ENCODE data around the gene CFAP46. TPM values are rescaled to one million over a fixed set of nuclear protein-coding genes. Genes with fewer than 3 reads are reported as not detected.

CFAP46 gene
- total and polyA plus RNA-seq, 2 donors (not counting 1 experiment from before 2014, with no cell fraction given), result 0.07 TPM; not detected in 1

- H3K27me3 Mint-ChIP-seq, result no peaks in the 10 kb centered on the region
- intact Hi-C loops (cut with micrococcal nuclease), result no loop called here
- no peak overlapping the region for H2AFZ ChIP-seq (ENCODE audit: insufficient read depth, low read depth, low read length, poor library complexity, severe bottlenecking)
- WGBS (ENCODE audit: insufficient coverage), result 100% methylated on average over 7 of the region's 11 CpGs
- H3K27ac Mint-ChIP-seq, result no peak overlapping the region
- no peaks in the 10 kb centered on the region for H3K79me2 ChIP-seq (ENCODE audit: control insufficient read depth, insufficient read depth, low read length)
- no peak overlapping the region for H3K27ac ChIP-seq (ENCODE audit: low read length in 2 of 2)
- ChIA-PET CTCF (no interaction called here), POLR2A (no interaction called here)
- H3K9me3 Mint-ChIP-seq (ENCODE audit: insufficient read depth), result no peaks in the 10 kb centered on the region
- TF ChIP-seq EZH2 (IDR thresholded peaks at IDR 0.05; ENCODE audit: borderline replicate concordance, insufficient read depth, low read depth, low read length, poor library complexity, severe bottlenecking), result no peak
- TF ChIP-seq, protein P1, sequence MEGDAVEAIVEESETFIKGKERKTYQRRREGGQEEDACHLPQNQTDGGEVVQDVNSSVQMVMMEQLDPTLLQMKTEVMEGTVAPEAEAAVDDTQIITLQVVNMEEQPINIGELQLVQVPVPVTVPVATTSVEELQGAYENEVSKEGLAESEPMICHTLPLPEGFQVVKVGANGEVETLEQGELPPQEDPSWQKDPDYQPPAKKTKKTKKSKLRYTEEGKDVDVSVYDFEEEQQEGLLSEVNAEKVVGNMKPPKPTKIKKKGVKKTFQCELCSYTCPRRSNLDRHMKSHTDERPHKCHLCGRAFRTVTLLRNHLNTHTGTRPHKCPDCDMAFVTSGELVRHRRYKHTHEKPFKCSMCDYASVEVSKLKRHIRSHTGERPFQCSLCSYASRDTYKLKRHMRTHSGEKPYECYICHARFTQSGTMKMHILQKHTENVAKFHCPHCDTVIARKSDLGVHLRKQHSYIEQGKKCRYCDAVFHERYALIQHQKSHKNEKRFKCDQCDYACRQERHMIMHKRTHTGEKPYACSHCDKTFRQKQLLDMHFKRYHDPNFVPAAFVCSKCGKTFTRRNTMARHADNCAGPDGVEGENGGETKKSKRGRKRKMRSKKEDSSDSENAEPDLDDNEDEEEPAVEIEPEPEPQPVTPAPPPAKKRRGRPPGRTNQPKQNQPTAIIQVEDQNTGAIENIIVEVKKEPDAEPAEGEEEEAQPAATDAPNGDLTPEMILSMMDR (IDR thresholded peaks at IDR 0.05), result no peak
- H3K9ac ChIP-seq (ENCODE audit: low read length), result no peak overlapping the region
- H3K4me3 ChIP-seq (ENCODE audit: control extremely low read depth in 1 of 5, extremely low read depth in 1 of 5, insufficient read depth in 1 of 5, low read depth in 2 of 5, low read length in 4 of 5), result no peak overlapping the region
- H3K9me3 ChIP-seq (ENCODE audit: control extremely low read depth in 1 of 3, control insufficient read depth in 2 of 3, insufficient read depth in 1 of 3, low read length in 2 of 3), result peaks cover 0 to 23% (median 0%) of the 10 kb centered on the region in 3 donors
- H3K36me3 ChIP-seq (replicated peaks in 1 of 2; ENCODE audit: control extremely low read depth in 1 of 2, control insufficient read depth in 1 of 2, extremely low read depth in 1 of 2, insufficient read depth in 2 of 2, low read length in 1 of 2), result peaks cover 0 to 31% of the 10 kb centered on the region in 2 experiments
- ATAC-seq (ENCODE audit: low read depth) (no peak), DNase-seq (no peak)
- no peaks in the 10 kb centered on the region for H4K20me1 ChIP-seq (ENCODE audit: control insufficient read depth, insufficient read depth, low read length, poor library complexity, severe bottlenecking)
- H3K27me3 ChIP-seq (replicated peaks in 1 of 4; ENCODE audit: control extremely low read depth in 1 of 4, control insufficient read depth in 3 of 4, insufficient read depth in 4 of 4, low read length in 3 of 4), result no peaks in the 10 kb centered on the region
- no peak overlapping the region for H3K4me3 Mint-ChIP-seq
- no peaks in the 10 kb centered on the region for H3K4me1 Mint-ChIP-seq
- H3K4me1 ChIP-seq (ENCODE audit: control insufficient read depth in 2 of 2, insufficient read depth in 2 of 2, low read length in 2 of 2), result no peaks in the 10 kb centered on the region
- H3K4me2 ChIP-seq (replicated peaks; ENCODE audit: low read depth, low read length, poor library complexity, severe bottlenecking), result no peak overlapping the region
Measured at GRCh38 chr10:132761395-132762060, 180.8 kb downstream of the CFAP46 start.

DNA sequence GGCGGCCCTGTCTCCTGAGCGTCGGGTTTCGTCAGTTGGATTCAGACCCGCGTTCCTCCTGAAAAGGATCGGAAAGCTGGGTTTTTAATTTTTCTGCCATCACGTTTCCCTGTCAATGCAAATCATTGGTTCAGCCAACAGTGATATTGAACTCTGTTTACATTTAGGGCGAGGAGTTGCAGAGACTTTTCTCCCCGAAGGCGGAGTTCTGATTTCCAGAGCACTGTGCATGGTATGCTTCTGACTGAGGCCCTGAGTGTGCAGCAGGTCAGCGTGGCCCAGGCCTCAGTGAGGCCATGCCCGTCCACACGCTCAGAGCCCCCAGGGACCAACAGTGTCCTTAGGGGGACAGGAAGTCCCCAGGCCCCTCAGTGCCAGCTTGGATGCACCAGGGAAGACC is 183.5 kb downstream of the CFAP46 start:
- Histone ChIP-seq H2AFZ (ENCODE audit: insufficient read depth, low read depth, low read length, poor library complexity, severe bottlenecking) (no peak overlapping the region), H4K20me1 (ENCODE audit: control insufficient read depth, insufficient read depth, low read length, poor library complexity, severe bottlenecking) (no peaks in the 10 kb centered on the region), H3K27me3 (replicated peaks in 1 of 4; ENCODE audit: control extremely low read depth in 1 of 4, control insufficient read depth in 3 of 4, insufficient read depth in 4 of 4, low read length in 3 of 4) (no peaks in the 10 kb centered on the region), H3K27ac (ENCODE audit: low read length in 2 of 2) (no peak overlapping the region), H3K79me2 (ENCODE audit: control insufficient read depth, insufficient read depth, low read length) (no peaks in the 10 kb centered on the region), H3K9me3 (ENCODE audit: control extremely low read depth in 1 of 3, control insufficient read depth in 2 of 3, insufficient read depth in 1 of 3, low read length in 2 of 3) (peaks cover 0 to 32% (median 0%) of the 10 kb centered on the region in 3 donors), H3K9ac (ENCODE audit: low read length) (no peak overlapping the region), H3K4me1 (ENCODE audit: control insufficient read depth in 2 of 2, insufficient read depth in 2 of 2, low read length in 2 of 2) (no peaks in the 10 kb centered on the region), H3K4me2 (replicated peaks; ENCODE audit: low read depth, low read length, poor library complexity, severe bottlenecking) (no peak overlapping the region), H3K4me3 (ENCODE audit: control extremely low read depth in 1 of 5, extremely low read depth in 1 of 5, insufficient read depth in 1 of 5, low read depth in 2 of 5, low read length in 4 of 5) (no peak overlapping the region), H3K36me3 (replicated peaks in 1 of 2; ENCODE audit: control extremely low read depth in 1 of 2, control insufficient read depth in 1 of 2, extremely low read depth in 1 of 2, insufficient read depth in 2 of 2, low read length in 1 of 2) (peaks cover 0 to 44% of the 10 kb centered on the region in 2 experiments)
- no peak overlapping the region for H3K4me3 Mint-ChIP-seq
- peaks cover 4% of the 10 kb centered on the region for H3K9me3 Mint-ChIP-seq (ENCODE audit: insufficient read depth)
- 97% methylated on average over 14 of the region's 14 CpGs for WGBS (ENCODE audit: insufficient coverage)
- no peak for ATAC-seq (ENCODE audit: low read depth)
- no peak for DNase-seq
- H3K27me3 Mint-ChIP-seq, result no peaks in the 10 kb centered on the region
- no peak overlapping the region for H3K27ac Mint-ChIP-seq
- TF ChIP-seq EZH2 (IDR thresholded peaks at IDR 0.05; ENCODE audit: borderline replicate concordance, insufficient read depth, low read depth, low read length, poor library complexity, severe bottlenecking), result no peak
- TF ChIP-seq, protein P1 (IDR thresholded peaks at IDR 0.05), result no peak
- H3K4me1 Mint-ChIP-seq, result no peaks in the 10 kb centered on the region
- POLR2A ChIA-PET, result no interaction called here
- CTCF ChIA-PET, result no interaction called here
- intact Hi-C loops (cut with micrococcal nuclease), result no loop called here
